DMS153 (cell line): Measurements from ENCODE around the gene TIMM22.

ENCODE experiments used
- DNase-seq: peaks from one replicate; lab custom pipeline; 2025; lab: John Stamatoyannopoulos, UW

TIMM22 gene

DNA sequence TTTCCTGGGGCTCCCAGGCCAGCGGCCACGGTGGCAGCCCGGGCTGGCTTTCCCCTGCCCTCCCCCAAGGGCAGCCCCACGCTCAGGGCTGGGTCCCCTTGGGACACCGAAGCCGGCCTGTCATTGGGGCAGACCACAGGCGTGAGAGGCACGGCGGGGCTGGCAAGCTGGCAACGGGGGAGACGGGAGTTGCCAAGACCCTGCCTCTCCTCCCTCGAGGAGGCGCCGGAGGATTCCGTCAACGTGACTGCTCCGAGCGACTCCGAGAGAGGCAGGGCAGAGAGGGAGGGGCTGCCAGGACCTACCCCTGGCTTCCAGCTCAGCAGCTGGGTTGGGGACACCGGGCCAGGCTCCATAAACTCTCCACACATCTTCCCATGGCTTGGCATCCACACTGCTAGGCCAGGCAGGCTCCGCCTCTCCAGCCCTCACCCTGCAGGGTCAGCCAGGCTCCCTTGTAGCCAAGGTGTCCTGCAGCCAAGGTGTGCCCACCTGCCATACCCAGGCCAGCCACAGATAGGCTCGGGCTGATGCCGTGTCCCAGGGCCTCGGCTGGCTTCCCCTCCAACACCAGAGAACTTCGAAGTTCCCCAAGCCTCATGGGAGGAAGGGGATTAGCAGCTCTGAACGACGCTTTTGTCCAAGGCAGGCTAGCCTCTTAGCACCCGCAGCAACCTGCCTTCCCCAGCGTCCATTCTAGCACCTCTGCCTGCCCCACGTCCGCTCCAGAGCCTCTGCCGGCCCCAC is 25.5 kb downstream of the TIMM22 start:
- DNase-seq: no peak

DNA sequence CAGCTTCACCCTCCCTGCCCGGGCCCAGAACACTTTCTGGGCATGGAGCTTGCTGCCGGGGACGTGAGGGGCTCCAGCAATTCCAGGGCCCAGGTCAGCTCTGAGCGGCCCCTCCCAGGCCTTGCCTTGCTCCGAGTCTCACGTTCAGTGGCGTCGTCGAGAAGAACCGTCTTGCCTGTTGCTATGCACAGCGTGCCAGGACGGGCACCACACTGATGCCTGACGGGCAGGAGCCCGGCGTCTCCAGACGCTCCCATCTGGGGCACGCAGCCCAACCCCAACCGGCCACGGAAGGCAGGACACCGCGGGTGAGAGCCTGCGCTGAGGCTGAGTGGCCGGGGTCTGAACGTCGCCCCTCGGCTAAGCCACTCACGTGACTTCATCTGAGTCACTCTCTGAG is 27.1 kb downstream of the TIMM22 start:
- no peak for DNase-seq

DNA sequence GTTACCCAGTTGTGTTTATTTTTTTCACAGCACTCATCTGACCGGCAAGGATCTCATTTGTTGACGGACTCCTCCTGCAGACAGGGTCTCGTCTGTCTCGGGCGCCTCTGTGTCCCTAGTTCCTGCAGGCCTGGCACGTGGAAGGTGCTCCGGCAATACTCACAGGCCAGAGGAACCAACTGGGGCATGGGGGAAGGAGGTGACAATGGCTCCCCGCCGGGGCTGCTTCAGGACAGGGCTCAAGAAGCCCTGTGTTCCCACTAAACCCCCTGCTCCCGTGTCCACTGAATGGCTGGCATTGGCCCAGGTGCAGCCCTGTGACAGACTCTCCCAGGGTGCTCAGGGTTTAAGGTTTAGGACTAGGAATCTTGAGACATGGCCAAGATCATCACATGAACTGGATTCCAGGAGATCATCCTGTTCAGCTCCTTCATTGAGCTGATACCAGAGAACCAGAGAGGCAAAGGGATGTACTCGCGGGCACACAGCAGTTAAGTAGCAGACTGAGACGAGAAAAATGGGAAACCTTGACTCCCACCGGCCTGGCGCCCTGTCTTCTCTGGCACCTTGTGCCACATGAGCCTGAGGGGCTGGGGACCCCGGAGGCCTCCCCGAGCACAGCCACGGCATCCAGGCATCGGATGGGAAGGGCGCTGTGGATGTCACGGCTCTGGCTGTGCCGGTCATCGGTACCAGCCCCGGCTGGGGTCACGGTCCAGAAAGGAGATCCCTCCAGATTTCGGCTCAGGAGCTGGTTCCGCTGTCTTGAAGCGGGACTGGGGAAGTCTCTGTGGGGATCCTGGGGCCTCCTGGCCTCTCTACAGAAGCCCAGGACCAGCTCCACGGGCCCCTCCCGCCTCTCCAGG is 29.0 kb downstream of the TIMM22 start:
- DNase-seq: no peak

DNA sequence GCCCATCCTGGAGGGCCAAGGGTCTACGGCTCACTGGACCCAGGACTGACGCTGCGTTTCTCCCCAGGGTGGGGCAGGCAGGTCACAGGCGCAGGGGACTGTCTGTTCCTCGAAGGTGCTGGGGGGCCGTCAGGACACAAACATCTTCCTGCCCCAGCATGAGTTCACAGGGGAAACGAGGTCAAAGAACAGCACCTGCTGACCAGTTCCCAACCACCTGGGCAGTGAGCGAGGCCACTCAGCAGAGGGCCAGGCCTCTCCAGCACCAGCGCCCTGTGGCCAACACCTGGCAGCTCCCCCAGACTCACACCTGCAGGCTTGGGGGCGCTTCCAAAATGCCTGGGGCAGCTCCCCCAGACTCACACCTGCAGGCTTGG is 29.7 kb downstream of the TIMM22 start:
- no peak for DNase-seq

DNA sequence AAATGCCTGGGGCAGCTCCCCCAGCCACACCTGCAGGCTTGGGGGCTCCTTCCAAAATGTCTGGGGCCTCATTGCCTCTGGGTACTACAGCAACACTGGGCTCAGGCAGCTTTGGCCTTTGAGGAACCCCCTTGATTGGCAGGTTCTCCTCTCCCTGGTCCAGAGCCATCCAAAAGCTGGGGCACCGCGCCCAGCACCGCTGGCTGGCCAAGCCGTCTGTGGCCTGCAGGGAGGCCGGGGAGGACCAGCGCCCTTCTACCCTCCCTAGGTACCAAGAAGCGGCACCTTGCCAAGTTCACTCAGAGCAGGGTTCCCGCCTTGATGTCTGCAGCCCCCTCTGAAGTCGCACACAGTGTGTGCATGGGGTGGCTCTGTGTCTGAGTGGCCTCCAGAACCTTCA is 30.1 kb downstream of the TIMM22 start:
- DNase-seq: no peak

DNA sequence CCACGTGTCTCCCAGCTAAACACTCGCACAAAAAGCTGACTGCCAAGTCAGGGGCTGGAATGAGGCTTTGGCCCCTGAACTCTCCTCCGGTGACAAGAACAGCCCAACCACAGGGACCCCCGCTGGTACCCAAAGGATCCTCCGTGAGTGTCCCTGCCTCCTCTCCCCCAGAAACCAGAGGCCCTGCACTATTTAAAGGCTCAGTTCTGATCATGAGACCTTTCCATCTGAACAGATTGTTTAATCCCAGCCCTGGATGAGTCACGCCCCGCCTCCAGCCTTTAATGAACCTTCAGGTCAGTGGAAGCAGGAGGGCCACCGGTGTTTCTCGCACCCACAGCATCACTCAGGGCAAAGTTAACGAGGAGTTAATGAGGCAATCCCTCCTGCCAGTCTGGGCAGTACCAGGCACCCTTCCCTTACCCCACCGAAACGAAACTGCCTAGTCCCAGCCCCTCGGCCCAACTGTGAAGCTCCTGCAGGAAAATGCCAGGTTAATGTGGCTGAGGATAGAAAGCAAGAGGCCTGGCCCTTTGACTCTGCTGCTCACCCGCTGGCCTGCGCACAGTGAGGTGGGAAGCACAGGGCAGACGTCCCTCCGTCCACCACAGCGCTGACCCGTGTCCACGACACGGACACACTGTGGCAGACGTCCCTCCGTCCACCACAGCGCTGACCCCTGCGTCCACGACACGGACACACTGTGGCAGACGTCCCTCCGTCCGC is 32.4 kb downstream of the TIMM22 start:
- DNase-seq: no peak

DNA sequence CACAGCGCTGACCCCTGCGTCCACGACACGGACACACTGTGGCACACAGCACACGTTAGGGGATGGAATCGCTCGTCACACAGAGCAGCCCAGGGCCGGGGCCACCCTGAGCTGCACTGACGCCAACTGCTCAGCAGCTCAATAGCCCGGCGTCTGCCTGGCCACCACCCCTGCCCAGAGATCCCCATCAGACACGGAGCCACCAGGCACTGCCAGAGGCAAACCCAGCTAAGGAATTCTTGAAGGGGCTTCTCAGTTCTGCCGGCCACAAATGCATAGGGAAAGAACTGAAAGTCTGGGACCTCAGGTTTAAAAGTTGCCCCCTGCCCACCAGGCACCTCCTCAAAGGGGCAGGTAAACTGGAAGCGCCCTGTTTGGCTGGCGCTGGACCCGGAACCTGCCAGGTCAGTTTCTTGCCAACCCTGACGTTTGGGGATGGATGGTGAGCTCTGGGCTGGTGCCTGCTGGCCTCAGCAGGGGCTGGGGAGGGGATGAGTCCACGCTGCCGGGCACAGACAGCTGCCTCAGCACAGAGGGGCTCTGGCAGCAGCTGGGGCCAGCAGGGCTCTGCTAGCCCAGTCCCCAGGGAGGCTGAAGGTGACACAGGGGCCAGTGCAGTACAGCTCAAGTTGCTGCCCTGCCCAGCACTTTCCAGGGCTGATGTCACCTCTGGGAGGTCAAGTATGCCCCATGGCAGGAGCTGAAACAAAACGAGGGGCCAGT is 33.2 kb downstream of the TIMM22 start:
- no peak for DNase-seq

DNA sequence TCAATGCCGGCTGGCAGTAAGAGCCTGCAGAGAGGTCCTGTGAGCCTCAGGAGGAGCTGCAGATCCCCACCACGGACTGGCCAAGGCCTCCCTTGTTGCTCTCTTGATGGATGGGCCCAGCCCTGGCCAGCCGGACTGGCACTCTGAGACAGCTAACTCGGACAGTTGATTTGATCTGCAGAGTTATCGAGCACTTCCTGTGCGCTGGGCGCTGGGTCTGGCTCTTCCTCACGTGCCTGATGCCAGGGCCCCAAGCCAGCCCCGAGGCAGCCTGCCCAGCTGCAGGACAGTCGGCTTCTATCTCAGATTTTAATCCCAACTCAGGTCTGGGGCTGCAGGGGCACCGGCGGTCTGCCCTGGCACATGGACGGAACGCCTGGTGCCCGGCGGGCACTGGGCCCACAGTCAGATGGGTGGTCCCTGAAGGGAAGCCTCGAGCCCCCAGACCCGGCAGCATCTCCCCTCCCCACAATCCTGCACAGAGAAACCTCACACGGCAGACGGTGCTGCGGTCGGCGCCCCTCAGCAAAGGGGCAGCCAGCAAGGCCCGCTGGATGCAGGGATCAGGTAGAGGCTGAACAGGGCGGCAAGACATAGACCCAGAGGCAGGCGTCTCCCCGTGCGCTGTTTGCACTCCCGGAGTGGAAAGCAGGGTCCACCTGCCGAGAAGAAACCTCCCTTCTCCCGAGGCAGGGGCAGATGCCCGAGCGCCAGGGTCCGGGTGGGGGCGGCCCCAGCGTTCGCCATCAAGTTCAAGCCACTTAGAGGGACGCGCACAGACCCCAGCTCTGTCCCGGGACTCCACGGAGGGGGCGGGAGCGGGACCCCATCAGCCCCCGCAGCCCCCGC is 34.0 kb downstream of the TIMM22 start:
- no peak for DNase-seq

DNA sequence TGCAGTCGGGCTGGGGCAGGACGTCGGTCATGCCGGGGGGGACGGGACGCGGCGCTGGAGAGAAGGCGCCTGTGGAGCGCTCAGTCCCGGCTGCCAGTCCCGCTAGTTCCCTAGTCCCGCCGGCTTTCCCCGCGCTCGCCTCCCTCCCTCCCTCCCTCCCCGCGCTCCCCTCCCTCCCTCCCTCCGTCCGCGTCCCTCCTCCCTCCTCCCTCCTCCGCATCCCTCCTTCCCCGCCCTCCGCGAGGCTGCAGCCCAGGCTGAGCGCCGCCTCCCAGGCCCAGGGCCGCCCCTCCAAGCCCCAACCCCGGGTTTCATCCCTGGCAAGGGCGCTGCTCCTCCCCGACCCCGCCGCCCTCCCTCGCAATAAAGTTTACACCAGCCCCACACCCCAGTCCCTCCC is 34.8 kb downstream of the TIMM22 start:
- no peak for DNase-seq

DNA sequence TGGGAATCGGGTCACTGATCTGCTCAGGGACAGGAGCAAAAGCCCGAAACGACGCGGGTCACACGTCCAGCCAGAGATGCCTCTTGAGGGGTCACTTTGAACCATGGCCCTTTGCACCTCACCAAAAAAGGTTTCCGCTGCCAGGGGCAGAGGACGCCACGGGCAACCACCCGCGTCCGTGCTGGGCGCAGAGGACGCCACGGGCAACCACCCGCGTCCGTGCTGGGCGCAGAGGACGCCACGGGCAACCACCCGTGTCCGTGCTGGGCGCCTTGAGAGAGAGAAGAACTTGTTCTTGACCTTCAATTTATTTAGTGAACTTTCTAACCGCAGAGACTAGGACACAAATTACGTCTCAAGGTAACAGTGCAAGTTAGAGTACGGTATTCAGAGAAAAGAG is 35.5 kb downstream of the TIMM22 start:
- no peak for DNase-seq

DNA sequence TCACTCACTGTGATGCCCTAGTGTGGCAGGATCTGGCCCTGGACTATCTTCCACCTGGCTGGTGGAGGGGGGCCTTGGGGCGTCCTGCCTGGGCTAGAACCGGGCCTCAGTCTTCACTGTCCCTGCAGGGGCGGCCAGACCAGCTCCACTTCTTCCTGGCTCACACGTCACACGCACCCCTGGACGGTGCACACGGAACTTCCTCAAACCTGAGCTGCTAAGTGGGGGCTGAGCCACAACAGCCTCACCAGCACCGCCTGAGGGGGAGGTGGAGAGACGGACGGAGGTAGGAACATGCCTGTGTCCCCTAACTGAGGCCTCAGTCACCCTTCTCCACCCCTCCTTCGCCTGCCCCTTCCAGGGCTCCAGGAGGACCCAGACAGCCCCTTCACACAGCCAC is 36.6 kb downstream of the TIMM22 start:
- no peak for DNase-seq

DNA sequence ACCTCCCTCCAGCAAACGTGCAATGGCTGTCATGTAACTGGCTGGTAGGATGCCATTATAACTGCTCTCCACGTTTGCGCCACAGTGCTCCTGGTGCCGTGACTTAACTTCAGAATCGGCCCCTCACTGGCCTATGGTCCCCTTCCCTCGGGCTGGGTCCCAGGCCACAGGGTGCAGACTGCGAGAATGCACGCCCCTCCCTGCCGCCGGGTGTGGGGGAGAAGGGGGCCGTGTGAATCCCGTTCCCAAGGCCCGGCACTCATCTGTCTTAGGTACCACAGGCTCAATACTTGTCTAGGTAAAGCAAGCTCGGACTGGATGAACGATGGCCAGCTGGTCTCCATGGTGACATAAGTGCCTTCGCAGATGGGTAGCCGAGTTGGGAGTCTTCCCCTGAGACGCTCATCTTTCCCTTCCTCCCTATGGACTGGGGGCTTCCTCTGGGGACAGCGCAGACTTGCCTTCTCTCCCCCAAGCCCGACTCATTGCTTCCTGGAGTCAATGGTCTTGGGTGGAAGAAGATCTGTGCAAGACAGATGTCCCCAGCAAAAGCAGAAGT is 37.8 kb downstream of the TIMM22 start:
- DNase-seq: no peak

DNA sequence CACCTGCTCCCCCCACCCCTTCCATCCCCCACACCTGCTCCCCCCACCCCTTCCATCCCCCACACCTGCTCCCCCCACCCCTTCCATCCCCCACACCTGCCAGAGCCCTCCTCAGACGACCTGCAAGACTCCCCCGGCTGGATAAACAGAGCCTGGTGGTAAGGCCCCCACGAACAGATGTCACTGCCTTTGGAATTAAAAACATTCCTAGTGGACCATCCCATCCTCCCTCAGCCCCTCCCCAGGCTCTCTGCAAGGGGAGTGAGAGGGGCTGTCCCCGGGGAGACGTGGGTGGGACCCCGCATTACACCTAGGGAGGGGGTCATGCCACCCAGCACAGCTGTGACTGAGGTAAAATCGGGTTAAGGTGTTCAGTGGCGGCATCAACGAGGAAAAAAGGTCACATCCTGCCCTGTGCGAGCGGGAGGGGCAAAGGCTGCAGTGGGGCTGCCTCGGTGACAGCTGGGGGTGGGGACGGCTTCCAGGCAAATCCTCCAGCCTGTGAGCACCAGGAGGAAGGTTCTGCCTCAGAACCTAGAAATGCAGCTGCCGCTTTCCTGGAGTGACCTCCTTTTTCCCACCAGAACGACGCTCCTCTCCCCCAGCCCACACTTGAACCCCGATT is 38.7 kb downstream of the TIMM22 start:
- DNase-seq: no peak

DNA sequence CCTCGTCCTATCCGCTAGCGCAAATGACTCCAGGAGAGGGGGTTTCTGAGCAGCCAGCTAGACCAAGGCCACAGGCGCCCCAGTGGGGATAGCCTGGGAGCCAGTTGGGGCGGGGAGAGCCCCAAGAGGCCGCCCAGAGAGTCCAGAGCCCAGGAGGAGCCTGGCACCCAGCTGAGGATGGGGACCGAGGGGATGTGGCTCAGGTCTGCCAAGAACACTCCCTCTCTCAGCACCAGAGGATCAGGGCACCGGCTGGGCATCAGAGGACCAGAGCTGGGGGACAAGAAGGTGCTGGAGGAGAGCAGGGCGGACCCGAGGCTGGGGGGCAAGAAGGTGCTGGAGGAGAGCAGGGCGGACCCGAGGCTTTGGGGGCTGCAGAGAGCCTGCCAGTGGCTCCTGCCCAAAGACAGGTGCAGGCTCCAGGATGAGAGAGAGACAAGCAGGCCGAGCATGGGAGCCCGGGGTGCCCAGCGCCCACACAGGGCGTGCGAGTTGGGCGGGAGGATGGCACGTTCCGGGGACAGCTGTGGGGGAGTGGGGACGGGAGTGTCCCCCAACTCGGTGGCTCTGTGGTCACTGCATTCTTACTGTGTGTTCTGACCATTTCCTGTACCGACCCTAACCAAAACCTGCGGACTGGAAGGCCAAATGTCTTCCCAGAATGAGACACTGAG is 39.4 kb downstream of the TIMM22 start:
- no peak for DNase-seq

DNA sequence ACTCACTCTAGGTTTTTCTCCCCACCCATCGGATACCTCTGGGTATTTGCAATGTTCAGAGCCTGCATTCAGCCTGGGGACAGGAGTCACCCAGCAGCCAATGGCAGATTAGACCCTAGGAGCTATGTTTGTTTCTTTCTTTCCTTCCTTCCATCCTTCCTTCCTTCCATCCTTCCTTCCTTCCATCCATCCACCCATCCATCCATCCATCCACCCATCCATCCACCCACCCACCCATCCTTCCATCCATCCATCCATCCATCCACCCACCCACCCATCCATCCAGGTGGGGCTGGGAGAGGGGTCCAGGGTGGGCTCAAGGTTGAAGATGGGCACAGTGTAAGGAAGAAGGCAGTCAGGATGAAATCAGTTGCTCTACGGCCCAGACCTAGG is 39.9 kb downstream of the TIMM22 start:
- DNase-seq: no peak

DNA sequence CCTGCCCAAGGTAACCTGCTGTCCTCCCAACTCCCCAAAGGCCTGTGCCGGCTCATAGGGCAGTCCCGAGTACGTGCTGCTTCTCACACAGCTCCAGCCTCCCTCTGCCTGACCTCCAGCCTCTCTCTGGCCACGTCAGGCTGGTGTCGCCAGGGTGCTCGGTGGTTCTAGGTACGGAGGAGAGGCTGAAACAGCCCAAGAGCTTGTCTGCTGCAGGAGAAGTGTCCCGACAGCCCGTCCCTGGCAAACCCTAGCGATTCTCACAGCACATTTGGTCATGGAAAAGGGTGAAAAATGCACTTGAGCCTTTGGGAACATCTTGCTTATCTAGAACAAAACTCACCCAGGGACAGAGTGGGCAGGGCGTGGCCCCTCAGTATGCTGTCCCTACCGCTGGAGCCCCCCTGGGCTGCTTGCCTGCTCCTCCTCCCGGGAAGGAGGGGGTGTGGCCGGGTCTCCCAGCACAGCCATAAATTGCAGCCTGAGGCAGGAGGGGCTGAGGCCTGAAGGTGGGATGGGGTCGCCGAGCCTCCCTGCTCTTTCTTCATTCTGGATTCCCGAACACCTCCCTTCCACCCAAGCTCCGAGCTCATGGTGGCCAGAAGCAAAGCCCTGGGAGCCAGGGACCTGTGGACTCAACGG is 40.4 kb downstream of the TIMM22 start:
- no peak for DNase-seq

DNA sequence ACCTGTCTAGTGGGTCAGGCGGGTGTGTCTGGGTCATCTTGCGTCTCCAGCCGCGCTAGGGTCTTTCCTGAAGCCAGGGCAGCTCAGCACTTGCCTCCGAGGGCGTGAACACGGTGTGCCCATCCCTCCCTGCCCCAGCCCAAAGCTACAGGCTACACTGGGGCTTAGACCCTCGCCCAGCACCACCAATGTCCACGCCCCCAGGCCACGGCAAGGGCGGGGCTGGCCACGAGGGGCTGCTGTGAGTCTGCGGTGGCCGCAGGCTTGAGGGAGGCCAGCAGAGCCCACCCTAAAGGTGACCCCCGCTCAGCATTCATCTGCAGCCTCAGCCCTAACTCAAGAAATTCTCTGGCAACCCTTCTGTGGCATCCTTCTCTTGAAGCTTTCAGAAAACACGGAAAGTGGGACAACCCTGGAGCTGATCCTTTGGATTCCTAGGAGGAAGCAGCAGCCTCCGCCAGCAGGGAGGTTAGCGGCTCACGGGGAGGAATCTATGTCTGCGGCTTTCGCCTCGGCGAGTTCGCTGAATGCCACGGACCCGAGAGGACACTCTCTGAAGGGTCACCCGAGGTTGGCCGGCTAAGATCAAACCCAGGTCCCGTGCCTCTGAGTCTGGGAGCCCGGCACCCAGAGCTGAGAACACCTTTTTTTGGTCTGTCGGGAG is 41.7 kb downstream of the TIMM22 start:
- DNase-seq: no peak

DNA sequence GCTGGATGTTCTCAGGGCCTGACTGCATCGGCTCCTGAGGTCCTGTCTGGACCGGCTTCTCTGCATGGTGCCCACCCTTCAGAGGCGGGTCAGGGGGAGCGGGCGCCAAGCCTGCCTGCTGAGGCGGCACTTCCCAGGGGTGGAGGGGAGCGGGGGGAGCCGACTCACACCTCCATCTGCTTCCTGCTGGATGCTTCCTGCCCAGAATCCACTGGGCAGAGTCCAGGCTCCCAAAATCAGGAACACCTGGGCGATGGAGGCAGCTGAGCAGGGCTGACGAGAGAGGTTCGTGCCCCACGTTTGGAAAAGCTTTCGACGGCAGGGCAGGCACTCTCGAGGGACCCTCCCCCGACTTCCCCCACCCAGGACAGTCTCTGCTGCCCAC is 42.2 kb downstream of the TIMM22 start:
- DNase-seq: no peak
